ENCODE results near the gene SPIN2A. TPM values are rescaled to one million over a fixed set of nuclear protein-coding genes. Genes with fewer than 3 reads are reported as not detected.
A peak's percentile ranks its signal among the peaks of the same experiment; 100 is the strongest.
"Not testable (repeated sequence)": the region's sequence is repeated elsewhere in the genome, so short reads cannot be mapped to it uniquely, and the experiment has no call there.

Gene SPIN2A
- total RNA-seq, 1 experiment from 2014 or later, result 4.5 TPM

- peak within 1 kb of the TSS; percentile 93 for H3K27ac Mint-ChIP-seq
- DNase-seq (ENCODE audit: low spot score) (peak; percentile 82), ATAC-seq (peak; percentile 98)
- no peaks in the 10 kb centered on the region for H3K27me3 Mint-ChIP-seq (ENCODE audit: low read depth)
- H3K9me3 Mint-ChIP-seq, result no peaks in the 10 kb centered on the region
- peaks cover 10% of the 10 kb centered on the region; the same call in 1 of the 2 replicates for H3K4me1 Mint-ChIP-seq
- TF ChIP-seq USF1 (CRISPR knock-in tag; IDR thresholded peaks at IDR 0.05) (peak; percentile 74), ZNF219 (CRISPR knock-in tag; IDR thresholded peaks at IDR 0.05; ENCODE audit: borderline replicate concordance) (no peak), MAX (CRISPR knock-in tag; IDR thresholded peaks at IDR 0.05) (peak; percentile 84), NR1H2 (CRISPR knock-in tag; IDR thresholded peaks at IDR 0.05) (no peak), USF2 (CRISPR knock-in tag; IDR thresholded peaks at IDR 0.05) (peak; percentile 73), SP1 (CRISPR knock-in tag; conservative IDR thresholded peaks at IDR 0.05) (0 out of 2 replicates have a peak, but pooled peaks have one; percentile 19), MXD4 (CRISPR knock-in tag; IDR thresholded peaks at IDR 0.05; ENCODE audit: borderline replicate concordance) (no peak), ATF6 (CRISPR knock-in tag; IDR thresholded peaks at IDR 0.05) (no peak), ZNF281 (CRISPR knock-in tag; IDR thresholded peaks at IDR 0.05) (0 out of 2 replicates have a peak, but pooled peaks have one; percentile 63), FOXP1 (CRISPR knock-in tag; IDR thresholded peaks at IDR 0.05; ENCODE audit: borderline replicate concordance) (peak; percentile 81; the same call in 1 of the 2 replicates), ARID4B (CRISPR knock-in tag; IDR thresholded peaks at IDR 0.05; ENCODE audit: borderline replicate concordance) (0 out of 2 replicates have a peak, but pooled peaks have one; percentile 31), HMGXB4 (CRISPR knock-in tag; IDR thresholded peaks at IDR 0.05) (peak; percentile 64)
- peak within 1 kb of the TSS; percentile 80 for H3K4me3 Mint-ChIP-seq
- ChIA-PET POLR2A (interaction anchor here (1.0 kb wide), 1 partner anchor 126 kb away, joined by 3 read pairs; the partner anchor contains the start of gene SPIN3), CTCF (interaction anchor here (1.0 to 1.7 kb wide), 2 partner anchors 125 to 143 kb away, joined by 3 read pairs; partner anchors contain the start of gene SPIN3)
- H3K36me3 Mint-ChIP-seq, result peaks cover 10% of the 10 kb centered on the region
Measured at GRCh38 chrX:57121162-57121755, 15.9 kb downstream of the SPIN2A start, which contains the start of gene SPIN2B. Gene SPIN2B (minus strand): TSS chrX:57121548.

GRCh38 chrX:57120619-57121161 lies 16.5 kb downstream of the SPIN2A start:
- Mint-ChIP-seq H3K4me1 (peaks cover 10% of the 10 kb centered on the region; the same call in 1 of the 2 replicates), H3K27ac (peak overlapping the region; percentile 93; the same call in 1 of the 2 replicates), H3K4me3 (peak overlapping the region; percentile 80), H3K36me3 (peaks cover 13% of the 10 kb centered on the region)
- H3K9me3 Mint-ChIP-seq; DNase-seq (ENCODE audit: low spot score); H3K27me3 Mint-ChIP-seq (ENCODE audit: low read depth); POLR2A ChIA-PET: not testable (repeated sequence)
- peak; percentile 2; the same call in 1 of the 2 replicates for ATAC-seq
- CTCF ChIA-PET, result interaction anchor here (1.7 kb wide), 1 partner anchor 125 kb away, joined by 3 read pairs; the partner anchor contains the start of gene SPIN3

Data from WTC11 (cell line).